Measurements from ENCODE around the gene TSSC4.

TSSC4 gene

DNA sequence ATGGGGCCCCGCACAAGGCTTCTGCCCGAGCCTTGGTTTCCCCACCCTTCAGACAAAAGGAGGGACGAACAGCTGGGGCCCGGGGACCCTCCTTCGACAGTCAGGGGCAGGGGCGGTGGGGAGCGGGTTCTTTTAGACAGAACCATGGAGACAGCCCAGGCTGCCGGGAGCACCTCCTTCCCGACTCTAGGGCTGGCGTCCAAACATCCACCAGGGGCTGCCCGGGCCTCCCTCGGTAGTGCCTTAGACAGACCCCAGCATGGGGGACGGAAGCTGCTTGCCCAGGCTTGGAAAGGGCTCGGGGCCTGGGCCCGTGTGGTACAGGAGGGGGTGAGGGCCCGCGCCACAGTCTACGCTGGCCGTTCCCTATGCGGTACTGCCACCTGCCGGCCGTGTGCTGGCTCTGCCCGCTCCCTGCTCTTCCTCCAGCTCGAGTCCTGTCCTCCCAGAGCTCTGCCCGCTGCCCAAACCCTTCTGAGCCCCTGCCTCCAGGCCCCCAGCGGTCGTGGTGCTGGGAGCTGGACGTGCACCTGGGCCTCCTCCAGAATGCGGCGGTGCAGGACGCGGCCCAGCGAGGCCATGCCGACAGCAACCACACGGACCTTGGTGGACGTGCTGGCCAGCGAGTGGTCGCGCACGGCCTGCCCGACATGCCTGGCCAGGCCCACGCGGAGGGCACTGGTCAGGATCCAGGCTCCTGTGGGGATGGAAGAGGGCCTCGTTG lies 20.1 kb downstream of the TSSC4 start:
- DNase-seq: peak; percentile 68

DNA sequence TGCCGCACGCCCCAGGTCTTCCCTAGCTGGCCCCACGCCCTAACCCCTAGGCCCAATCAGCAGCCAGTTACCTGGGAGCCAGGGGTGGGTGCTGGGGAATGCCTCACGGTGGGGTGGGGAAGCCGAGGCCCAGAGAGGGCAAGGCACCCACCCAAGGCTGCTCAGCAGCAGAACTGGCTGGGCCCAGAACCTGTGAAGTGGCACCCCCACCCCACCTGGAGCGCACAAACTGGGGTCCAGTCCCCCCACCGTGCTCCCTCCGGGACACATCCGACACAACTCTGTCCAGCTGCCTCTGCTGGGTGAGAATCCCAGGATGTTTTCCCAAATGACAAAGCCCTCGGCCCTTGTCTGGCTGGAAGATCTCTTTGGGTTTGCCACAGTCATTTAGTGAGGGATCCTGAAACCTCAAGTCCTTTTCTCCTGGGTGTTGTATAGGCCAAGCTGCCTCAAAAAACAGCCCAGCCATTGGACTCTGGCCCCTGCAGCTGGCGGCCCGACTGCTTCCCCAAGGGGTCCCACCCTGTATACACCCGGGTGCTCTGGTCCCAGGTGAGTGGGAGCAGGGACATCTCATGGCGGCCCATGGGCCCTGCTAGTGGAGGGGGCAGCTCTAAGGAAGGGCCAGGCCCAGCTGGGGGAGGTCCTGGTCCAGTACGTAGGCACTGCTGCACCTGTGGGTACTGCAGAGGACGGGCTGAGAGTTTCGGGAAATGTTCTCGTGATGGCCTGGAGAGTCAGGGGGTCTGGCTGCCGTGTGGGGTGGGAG lies 20.9 kb downstream of the TSSC4 start:
- DNase-seq: no peak

DNA sequence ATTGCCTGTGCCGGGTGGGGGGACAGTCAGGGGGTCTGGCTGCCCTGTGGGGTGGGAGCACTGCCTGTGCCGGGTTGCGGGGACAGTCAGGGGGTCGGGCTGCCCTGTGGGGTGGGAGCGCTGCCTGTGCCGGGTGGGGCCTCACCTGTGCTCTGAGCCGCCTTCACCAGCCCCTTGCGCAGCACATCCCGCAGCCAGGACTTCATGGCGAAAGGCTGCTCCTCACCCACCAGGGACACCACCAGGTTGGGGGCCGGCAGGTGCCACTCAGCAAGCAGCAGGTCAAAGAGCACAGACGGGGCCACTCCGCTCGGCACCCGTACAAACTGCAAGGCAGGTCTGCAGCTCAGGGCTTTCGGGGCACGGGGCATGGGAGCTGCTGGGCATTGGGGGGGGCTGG lies 21.4 kb downstream of the TSSC4 start:
- DNase-seq: no peak

DNA sequence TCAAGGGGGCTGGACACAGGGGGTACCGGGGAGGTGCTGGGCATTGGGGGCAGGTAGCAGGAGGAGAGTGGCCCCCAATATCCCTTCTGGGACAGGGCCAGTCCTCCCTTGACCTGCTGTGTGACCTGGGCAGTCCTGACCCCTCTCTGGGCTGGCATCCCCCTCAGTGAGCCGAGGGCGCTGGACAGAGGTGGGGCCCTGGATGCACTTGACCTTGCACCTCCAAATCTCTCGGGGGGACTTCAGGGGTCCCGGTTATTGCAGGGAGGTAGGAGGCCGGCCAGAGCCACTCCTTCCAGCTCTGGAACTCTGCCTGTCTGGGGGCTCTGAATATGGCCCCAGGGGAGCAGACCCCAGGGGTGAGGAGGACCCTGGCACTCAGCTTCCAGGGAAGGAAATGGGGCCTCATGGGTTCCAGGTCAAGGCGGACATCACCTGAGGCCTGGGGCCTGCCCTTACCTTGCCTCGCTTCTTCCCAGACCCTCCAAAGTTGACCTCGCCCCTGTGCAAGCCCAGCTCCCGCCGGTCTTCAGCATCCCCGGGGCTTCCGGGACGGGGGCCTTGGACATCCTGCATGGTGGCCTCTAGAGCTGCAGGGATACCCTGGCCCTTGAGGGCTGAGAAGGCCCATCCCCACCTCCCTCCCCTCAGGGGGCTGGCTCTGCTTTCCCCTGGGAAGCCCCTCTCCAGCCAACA lies 22.1 kb downstream of the TSSC4 start:
- DNase-seq: no peak

DNA sequence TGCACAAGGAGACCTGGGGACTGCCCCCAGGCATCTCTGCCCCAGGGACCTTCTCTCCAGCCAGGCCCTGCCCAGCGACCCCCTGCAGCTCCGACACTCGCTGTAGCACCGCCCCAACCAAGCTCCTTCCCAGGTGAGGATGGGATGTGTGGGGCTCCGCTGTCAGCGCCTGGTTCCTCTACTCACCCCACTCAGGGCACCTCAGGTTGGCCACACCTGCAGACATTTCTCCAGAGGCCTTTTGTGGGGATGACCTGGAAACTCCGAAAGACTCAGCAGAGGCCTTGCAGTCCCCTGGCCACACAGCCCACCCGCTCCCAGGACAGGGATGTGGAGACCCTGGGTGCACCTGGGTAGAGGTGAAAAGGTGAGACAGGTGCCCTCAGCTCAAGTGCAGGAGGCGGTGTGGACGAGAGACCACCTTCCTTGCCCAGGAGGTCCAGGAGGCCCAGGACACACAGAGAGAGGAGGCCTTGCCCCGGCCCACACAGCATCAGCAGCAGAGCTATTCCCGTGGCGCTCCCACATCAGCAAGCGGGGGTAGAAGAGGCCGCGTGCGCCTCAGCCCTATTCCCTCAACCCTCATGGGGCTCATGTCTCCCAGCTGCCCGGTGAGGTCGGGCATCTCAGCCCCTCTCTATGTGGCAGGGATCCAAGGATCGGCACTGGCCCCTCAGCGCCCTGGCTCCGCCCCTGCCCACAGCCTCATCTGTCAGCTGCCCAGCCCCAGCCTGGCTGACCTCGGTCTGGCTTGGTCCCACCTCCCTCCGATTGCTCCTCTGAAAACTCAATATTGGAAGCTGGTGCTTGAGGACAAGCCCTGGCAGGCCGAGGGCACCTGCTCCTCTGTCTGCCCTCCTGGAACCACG lies 22.8 kb downstream of the TSSC4 start:
- DNase-seq: no peak

DNA sequence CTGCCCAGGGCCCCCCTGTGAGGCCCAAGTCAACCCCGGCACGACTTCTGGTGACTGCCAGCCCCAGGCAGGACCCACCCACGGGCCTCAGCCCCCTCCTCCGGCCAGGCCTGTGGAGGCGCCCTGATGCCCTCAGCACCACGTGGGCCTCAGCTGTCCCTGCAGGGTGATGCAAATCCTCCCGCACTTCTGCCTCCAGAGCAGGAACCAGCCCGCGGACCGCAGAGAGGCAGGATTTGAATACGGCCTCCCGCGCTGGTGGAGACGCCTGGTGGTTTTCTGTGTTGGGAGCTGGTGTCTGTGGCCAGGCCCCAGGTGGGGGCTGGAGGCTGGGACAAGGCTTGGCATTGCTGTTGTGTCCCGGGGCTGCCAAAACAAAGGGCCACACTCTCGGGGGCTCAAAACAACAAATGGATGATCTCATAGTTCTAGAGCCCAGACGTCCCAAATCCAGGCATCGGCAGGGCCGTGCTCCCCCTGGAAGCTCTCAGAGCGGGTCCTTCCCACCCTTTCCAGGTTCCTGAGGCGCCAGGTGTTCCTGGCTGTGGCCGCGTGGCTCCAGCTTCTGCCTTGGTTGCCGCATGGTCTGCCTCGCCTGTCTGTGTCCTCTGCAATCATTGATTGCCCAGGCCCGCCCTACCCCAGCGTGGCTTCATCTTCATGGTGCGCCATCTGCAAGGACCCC lies 24.4 kb downstream of the TSSC4 start:
- no peak for DNase-seq

DNA sequence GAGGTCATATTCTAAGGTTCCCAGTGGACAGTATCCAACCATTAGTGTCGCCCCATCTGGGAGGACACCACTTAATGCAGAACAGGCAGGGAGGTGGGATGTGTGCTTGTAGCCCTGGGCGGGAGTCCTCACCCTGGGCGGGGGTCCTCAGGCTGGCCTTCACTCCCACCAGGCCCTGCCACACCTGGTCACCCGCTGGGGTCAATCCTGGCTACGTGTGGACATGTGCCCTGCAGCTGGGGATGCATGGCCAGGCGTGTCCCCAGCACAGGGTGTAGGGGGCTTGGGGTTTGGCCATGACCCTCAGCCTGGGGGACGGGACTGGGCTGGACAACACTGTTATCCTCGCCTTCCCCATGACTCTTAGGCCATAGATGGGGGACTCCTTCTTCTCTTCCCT lies 25.0 kb downstream of the TSSC4 start:
- DNase-seq: no peak

DNA sequence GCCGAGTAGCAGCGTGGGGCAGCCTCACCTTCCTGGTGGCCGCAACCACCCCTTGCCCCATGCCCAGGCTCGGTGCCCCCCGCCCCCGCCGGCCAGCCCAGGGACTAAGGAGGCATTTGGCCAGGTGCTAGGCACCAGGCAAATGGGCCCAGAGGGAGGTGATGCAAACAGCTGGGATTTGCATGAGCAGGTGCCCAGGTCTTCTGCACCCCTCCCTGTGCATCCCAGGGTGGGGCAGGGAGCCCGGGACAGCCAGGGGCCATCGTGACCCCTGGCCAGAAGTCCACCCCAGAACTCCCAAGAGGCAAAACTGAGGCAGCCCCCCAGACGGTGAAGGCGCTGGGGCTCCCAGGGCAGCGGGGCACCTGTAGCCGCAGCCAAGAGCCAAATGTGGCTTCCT lies 25.7 kb downstream of the TSSC4 start:
- no peak for DNase-seq

DNA sequence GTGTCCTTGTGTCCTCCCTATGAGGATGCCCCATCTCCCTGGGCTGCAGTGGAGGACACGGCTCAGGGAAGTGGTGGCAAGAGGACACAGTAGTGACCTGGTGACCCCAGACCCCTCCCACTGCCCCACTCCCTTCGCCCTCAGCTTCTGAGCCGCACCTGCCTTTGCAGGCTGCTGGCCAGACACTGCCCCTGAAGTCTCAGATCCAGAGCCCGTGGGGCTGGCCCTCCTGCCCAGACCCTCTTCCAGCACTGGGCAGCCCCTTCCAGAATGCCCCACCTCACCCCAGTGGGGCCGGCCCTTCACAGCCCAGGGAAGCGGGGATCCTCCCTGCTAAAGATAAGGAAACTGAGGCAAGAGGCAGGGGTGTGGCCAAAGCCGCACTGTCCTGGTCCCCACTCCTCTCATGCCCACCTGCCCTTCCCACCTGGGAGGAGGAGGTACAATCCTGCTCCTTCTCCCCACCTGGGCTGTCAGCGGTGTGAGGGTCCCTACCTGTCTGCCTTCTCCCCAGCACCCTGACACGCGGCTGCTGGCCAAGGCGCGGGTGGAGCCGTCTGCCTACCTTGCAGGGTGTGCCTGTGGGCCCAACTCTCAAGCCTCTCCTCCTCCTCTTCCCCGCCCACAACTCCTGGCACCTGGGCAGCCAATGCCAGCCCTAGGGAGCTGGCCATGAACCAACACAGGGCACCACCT lies 26.4 kb downstream of the TSSC4 start:
- DNase-seq: no peak

DNA sequence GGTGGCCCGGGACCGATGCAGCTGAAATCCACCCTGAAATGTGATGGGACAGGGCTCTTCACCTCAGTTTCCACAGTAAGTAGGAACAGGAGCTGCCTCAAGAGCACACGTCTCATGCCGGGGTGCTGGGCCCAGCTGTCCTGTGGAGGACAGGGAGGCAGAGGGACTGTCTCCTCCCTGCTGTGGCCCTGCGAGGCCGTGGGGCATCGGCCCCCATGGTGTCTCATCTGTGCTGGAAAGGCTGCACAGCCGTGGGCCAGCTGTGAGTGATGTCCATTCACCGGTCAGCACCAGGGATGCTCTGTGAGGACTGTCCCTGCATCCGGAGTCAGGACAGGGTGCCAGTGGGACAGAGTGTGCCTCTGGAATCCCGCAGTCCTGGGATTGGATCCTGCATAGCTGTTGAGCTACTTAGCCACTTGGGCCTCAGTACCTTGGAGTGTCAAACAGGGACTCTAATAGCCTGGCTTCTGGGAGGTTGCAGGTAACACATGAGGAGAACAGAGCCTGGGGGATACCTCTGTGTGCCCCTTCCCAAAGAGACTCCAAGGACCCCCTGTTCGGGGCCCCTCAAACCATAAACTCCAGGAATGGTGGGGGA lies 27.3 kb downstream of the TSSC4 start:
- DNase-seq: no peak

DNA sequence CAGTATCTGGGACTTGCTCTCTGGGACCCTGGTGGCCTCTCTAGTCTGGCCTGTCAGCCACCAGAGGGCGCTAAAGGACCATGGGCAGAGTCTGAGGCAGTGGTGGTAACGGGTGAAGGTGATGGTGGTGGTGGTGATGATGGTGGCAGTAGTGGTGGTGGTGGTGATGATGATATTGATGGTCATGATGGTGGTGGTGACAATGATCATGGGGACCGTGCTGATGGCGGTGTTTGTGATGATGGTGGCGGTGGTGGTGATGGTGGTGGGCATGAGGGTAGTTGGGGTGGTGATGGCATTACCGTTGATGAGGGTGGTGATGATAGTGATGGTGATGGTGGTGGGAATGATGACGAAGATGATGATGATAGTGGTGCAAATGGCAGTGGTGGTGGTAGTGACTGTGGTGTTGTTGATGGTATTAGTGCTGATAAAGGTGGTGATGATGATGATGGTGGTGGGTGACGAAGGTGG lies 27.8 kb downstream of the TSSC4 start:
- peak; percentile 32 for DNase-seq

DNA sequence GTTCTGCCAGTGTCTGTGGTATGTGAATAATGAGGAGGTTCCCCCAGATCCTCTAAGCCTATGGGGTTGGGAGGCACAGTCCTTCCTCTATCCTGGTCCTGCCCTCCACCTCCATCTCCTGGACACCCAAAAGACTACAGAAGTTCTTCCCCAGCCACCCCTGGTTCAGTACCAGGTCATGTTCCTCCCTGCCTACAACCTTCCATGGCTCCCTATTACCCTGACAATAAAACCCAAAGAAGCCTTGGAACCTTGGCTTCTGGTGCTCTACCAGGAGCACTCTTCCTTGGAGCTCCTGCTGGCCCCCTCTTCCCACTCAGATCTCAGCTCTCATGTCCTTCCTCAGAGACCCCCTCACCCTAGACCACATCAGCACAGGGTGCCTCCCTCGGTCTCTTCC lies 30.8 kb downstream of the TSSC4 start:
- no peak for DNase-seq

DNA sequence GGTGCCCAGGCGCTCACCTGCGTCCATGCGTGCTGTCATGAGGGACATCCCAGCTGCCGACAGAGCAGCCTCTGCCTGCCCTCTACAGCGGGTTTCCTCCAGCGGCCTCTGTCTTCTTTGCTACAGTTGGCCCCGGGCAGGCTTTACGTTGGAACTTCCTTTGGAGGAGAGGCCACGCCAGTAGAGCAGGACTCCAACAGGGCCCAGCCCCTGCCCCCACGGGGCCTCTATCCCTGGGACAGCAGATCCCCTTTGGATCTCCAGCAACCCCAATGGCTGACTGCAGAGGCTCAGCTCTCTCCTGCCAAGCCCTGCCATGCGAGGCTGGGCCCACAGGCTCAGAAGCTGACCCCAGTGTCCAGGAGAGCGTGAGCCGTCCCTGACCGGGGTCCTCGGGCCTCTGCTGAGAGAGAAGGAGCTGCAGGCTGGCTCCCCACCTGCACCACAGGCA lies 31.6 kb downstream of the TSSC4 start:
- no peak for DNase-seq

DNA sequence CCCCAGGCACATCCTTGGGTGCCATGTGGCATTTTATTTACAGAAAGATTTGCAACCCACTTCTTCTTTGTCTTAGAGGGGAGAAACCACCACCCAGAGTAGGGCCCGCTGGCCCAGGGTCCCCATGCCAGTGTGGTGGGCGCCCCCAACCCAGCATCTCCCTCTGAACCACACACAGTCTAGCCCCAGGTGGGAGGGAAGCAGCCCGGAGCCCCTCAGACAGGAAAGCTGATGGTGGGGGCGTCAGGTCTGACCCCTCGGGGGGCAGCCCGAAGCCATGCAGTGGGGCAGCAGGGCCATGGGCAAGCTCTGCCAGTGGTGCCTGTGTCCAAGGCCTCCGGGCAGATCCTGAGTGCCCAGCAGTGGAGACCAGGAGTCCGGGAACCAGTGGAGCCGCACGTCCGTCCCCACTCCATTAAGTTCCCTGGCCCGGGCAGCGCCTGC lies 32.1 kb downstream of the TSSC4 start:
- DNase-seq: no peak

DNA sequence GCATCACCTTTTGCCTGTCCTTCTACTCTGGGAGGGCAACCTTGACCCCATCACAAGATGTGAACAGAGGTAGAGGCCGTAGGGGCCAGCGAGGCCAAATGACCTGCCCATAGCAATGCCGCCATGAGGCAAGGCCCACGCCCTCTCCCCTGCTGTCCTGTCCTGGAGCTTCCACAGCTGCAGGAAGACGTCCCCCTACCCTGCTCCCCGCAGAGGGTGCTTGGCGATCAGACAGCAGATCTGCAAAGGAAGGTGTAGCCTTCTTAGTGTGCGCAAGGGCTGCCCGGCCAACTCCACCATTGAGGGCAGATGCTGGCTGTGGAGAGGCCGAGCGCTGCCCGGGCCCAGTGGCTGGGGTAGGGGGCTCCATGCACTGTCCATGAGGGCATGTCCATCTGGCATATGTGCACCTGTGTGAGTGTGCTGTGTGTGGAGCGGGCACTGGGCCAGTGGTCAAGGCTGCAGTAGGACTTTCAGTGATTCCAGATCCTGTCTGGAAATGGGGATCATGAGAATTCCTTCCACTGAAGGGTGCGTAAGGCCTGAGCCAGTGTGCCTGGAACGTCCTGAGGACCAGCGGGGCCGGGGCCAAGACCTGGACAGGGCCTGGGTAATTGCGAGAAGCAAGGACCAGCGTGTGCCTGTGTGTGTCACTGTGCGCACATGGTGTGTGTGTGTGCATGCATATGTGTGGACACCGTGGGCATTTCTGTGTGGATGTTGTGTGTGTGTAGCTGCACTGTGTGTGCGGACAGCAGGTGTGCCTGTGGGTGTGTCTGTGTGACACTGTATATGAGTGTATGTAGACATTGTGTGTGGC lies 32.8 kb downstream of the TSSC4 start:
- DNase-seq: no peak

DNA sequence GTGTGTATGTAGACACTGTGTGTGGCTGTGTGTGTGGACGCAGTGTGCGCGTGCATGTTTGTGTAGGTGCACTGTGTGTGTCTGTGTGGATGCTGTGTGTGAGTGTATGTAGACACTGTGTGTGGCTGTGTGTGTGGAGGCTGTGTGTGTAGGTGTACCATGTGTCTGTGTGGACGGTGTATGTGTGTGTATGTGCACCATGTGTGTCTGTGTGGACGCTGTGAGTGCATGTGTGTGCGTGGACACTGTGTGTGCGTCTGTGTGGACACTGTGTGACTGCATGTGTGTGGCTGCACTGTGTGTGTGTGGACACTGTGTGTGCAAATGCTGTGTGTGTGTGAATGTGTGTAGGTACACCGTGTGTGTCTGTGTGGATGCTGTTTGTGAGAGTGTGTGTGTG lies 33.5 kb downstream of the TSSC4 start:
- no peak for DNase-seq

DNA sequence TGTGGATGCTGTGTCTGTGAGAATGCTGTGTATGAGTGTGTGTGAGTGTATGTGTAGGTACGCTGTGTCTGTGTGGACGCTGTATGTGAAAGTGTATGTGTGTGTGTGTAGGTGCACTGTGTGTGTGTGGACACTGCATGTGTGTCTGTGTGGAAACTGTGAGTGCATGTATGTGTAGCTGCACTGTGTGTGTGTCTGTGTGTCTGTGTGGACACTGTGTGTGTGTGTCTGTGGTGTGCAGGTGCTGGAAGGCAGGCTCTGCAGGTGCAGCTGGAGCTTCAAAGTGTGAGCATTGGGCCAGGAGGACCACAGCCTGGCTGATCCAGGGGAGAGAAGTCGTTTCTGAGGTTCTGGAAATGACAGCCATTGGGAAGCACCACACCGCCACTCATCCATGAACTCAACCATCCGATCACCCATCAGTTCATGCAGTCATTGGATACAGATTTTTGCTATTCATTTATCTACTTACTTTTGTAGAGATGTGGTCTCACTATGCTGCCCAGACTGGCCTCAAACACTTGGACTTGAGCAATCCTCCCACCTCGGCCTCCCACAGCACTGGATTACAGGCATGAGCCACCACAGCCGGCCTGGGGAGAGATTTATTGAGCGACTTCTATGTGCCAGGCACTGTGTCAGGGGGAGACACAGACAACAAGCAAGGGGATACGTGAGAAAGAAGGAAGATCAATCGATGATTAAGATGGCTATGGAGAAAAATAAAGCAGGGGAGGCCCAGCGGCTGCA lies 34.1 kb downstream of the TSSC4 start:
- no peak for DNase-seq

DNA sequence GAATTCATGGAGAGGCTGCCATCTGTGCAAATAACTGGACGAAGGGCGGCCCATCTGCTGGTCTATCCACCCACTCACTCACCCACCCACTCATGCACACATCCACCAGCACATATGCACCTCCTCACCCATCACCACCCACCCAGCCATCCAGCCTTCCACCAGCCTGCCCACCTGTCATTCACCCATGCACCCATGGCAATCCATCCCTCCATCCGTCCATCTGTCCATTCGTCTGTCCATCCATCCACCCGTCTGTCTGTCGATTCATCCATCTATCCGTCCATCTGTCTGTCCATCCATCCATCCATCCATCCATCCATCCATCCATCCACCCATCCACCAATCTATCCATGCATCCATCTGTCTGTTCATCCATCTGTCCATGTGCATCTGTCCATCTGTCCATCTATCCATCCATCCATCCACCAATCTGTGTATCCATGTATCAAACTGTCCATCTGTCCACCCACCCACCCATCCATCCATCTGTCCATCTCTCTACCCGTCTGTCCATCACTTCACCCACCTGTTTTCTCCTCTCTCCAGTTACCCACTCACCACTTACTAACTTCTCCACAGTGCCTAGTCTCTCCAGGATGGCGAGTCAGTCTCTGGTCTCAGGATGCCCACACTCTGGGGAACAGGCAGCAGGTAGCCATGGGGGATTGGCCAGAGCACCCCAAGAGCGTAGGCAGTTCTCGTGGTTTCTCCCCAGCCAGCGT lies 34.9 kb downstream of the TSSC4 start:
- no peak for DNase-seq

All from kidney glomerular epithelial cell (primary cell).